Measurements from ENCODE around the gene WTIP.

DNA sequence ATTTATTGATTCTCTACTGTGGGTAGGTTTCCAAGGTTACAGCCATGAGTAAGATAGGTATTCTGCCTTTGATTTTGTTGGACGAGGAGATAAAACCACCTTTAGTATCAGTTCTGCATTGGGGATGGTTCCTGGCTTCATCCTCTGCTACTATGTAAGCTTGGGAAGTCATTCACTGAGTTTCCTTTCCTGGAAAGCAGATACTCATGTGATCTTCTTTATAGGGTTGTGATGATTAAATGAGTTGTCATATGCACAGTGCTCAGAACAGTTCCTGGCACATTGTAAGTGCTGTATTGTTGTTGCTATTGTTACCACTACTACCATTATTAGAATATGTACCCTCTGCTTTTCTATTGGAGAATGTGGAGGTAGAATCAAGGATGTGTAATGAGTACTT lies 13.1 kb upstream of the WTIP start:
- TF ChIP-seq CTCF (IDR thresholded peaks at IDR 0.05; ENCODE audit: insufficient read depth, low read length, poor library complexity, severe bottlenecking) (no peak), EZH2phosphoT487 (conservative IDR thresholded peaks at IDR 0.05; ENCODE audit: low read length) (no peak)

All from SU-DHL-6 (cell line).